ENCODE data around the gene SH3BP1. TPM values are rescaled to one million over a fixed set of nuclear protein-coding genes. Genes with fewer than 3 reads are reported as not detected.

The SH3BP1 gene
- total and polyA plus RNA-seq, 2 of the 4 experiments (the other 2 are of a cell fraction), result 8.8 to 33.3 TPM

GRCh38 chr22:37664249-37665101 is 25.0 kb downstream of the SH3BP1 start (continued):
- TF ChIP-seq, protein P1, sequence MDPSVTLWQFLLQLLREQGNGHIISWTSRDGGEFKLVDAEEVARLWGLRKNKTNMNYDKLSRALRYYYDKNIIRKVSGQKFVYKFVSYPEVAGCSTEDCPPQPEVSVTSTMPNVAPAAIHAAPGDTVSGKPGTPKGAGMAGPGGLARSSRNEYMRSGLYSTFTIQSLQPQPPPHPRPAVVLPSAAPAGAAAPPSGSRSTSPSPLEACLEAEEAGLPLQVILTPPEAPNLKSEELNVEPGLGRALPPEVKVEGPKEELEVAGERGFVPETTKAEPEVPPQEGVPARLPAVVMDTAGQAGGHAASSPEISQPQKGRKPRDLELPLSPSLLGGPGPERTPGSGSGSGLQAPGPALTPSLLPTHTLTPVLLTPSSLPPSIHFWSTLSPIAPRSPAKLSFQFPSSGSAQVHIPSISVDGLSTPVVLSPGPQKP (IDR thresholded peaks at IDR 0.05; ENCODE audit: borderline replicate concordance, low read depth, low read length), result no peak
- no peak for TF ChIP-seq RCOR1 (IDR thresholded peaks at IDR 0.05; ENCODE audit: insufficient replicate concordance, low read length)
- TF ChIP-seq BHLHE40 (IDR thresholded peaks at IDR 0.05; ENCODE audit: low read depth, low read length), result no peak
- TF ChIP-seq SMC3 (IDR thresholded peaks at IDR 0.05; ENCODE audit: low read depth, low read length), result no peak

All from IMR-90 (cell line).